ENCODE results near the gene SFRP4. TPM values are rescaled to one million over a fixed set of nuclear protein-coding genes. Genes with fewer than 3 reads are reported as not detected.

The SFRP4 gene
- total and polyA plus RNA-seq, 2 of the 8 experiments (the other 6 are each of a cell fraction or from before 2014, with no cell fraction given): 0.03 TPM; not detected in 1

- TF ChIP-seq HDAC2 (IDR thresholded peaks at IDR 0.05; ENCODE audit: borderline replicate concordance in 1 of 2, low read depth in 2 of 2, low read length in 2 of 2): no peak
- no peak for TF ChIP-seq RAD21 (IDR thresholded peaks at IDR 0.05 in 1 of 2, conservative IDR thresholded peaks at IDR 0.05 in 1 of 2; ENCODE audit: low read depth in 2 of 2, low read length in 2 of 2)
- TF ChIP-seq CHD1 (IDR thresholded peaks at IDR 0.05; ENCODE audit: low read depth, low read length): no peak
- no peak for TF ChIP-seq GTF2F1 (IDR thresholded peaks at IDR 0.05; ENCODE audit: borderline replicate concordance, low read depth, low read length)
These were observed 30.7 kb upstream of the SFRP4 start (continued) for GRCh38 chr7:37947138-37947940.

Data from H1 (cell line).